ENCODE results near the gene GH2.
A peak's percentile ranks its signal among the peaks of the same experiment; 100 is the strongest.
"Not testable (repeated sequence)": the region's sequence is repeated elsewhere in the genome, so short reads cannot be mapped to it uniquely, and the experiment has no call there.

The GH2 gene

GRCh38 chr17:63911657-63912100, 29.9 kb upstream of the GH2 start:
- DNase-seq (ENCODE audit: insufficient read length, low spot score) (peak; percentile 73), FAIRE-seq (no peak)

- FAIRE-seq, result no peak
- DNase-seq (ENCODE audit: insufficient read length, low spot score), result no peak
These were observed 29.4 kb upstream of the GH2 start, which contains the start of gene CSHL1 for GRCh38 chr17:63911041-63911635. Gene CSHL1, minus strand, starts transcription at chr17:63911258. Its CDS starts 62 bp downstream, at chr17:63911196.

- no peak for DNase-seq (ENCODE audit: insufficient read length, low spot score)
- FAIRE-seq, result no peak
These were observed 28.4 kb upstream of the GH2 start for GRCh38 chr17:63910096-63910495.

- not testable (repeated sequence) for FAIRE-seq
These were observed 27.8 kb upstream of the GH2 start for GRCh38 chr17:63909586-63909985.

GRCh38 chr17:63907161-63907778, 25.5 kb upstream of the GH2 start:
- FAIRE-seq; DNase-seq (ENCODE audit: insufficient read length, low spot score): not testable (repeated sequence)

More at GRCh38 chr17:63909586-63909985, 27.8 kb upstream of the GH2 start:
- DNase-seq (ENCODE audit: insufficient read length, low spot score), result not testable (repeated sequence)

GRCh38 chr17:63904796-63905195, 23.1 kb upstream of the GH2 start:
- DNase-seq (ENCODE audit: insufficient read length, low spot score), result not testable (repeated sequence)

GRCh38 chr17:63903787-63904201, 22.1 kb upstream of the GH2 start:
- FAIRE-seq, result peak; percentile 16
- not testable (repeated sequence) for DNase-seq (ENCODE audit: insufficient read length, low spot score)

More at GRCh38 chr17:63904796-63905195, 23.1 kb upstream of the GH2 start:
- FAIRE-seq, result not testable (repeated sequence)

- DNase-seq (ENCODE audit: insufficient read length, low spot score); FAIRE-seq: not testable (repeated sequence)
These were observed 20.2 kb upstream of the GH2 start for GRCh38 chr17:63901971-63902370.

GRCh38 chr17:63898899-63899798, 17.4 kb upstream of the GH2 start:
- FAIRE-seq; DNase-seq (ENCODE audit: insufficient read length, low spot score): not testable (repeated sequence)

- DNase-seq (ENCODE audit: insufficient read length, low spot score); FAIRE-seq: not testable (repeated sequence)
These were observed 15.0 kb upstream of the GH2 start, which contains the start of gene CSH1 for GRCh38 chr17:63896524-63897354. Gene CSH1, minus strand, starts transcription at chr17:63896574. Its CDS starts 63 bp downstream, at chr17:63896511.

GRCh38 chr17:63894821-63895220, 13.1 kb upstream of the GH2 start:
- not testable (repeated sequence) for DNase-seq (ENCODE audit: insufficient read length, low spot score); FAIRE-seq

GRCh38 chr17:63894021-63894420, 12.3 kb upstream of the GH2 start:
- not testable (repeated sequence) for FAIRE-seq; DNase-seq (ENCODE audit: insufficient read length, low spot score)

GRCh38 chr17:63892316-63893037, 10.7 kb upstream of the GH2 start:
- not testable (repeated sequence) for DNase-seq (ENCODE audit: insufficient read length, low spot score); FAIRE-seq

- DNase-seq (ENCODE audit: insufficient read length, low spot score); FAIRE-seq: not testable (repeated sequence)
These were observed 7.5 kb upstream of the GH2 start for GRCh38 chr17:63889026-63889848.

GRCh38 chr17:63885119-63885518, 3.4 kb upstream of the GH2 start:
- DNase-seq (ENCODE audit: insufficient read length, low spot score); FAIRE-seq: not testable (repeated sequence)

GRCh38 chr17:63882626-63883126, 932 bp upstream of the GH2 start:
- not testable (repeated sequence) for FAIRE-seq; DNase-seq (ENCODE audit: insufficient read length, low spot score)

- DNase-seq (ENCODE audit: insufficient read length, low spot score); FAIRE-seq: not testable (repeated sequence)
These were observed 407 bp downstream of the GH2 start for GRCh38 chr17:63881337-63881736.

- DNase-seq (ENCODE audit: insufficient read length, low spot score) (no peak), FAIRE-seq (no peak)
These were observed 1.0 kb downstream of the GH2 start for GRCh38 chr17:63880706-63881105.

Measured in HTR-8/SVneo (cell line).